ENCODE measurements around the gene P2RX7.
"Not testable (repeated sequence)": the region's sequence is repeated elsewhere in the genome, so short reads cannot be mapped to it uniquely, and the experiment has no call there.

P2RX7 gene

GRCh38 chr12:121212875-121213274 is 80.2 kb downstream of the P2RX7 start:
- no peak for DNase-seq

- DNase-seq = peak; percentile 41
Measured at GRCh38 chr12:121214166-121214777, 81.6 kb downstream of the P2RX7 start.

DNA sequence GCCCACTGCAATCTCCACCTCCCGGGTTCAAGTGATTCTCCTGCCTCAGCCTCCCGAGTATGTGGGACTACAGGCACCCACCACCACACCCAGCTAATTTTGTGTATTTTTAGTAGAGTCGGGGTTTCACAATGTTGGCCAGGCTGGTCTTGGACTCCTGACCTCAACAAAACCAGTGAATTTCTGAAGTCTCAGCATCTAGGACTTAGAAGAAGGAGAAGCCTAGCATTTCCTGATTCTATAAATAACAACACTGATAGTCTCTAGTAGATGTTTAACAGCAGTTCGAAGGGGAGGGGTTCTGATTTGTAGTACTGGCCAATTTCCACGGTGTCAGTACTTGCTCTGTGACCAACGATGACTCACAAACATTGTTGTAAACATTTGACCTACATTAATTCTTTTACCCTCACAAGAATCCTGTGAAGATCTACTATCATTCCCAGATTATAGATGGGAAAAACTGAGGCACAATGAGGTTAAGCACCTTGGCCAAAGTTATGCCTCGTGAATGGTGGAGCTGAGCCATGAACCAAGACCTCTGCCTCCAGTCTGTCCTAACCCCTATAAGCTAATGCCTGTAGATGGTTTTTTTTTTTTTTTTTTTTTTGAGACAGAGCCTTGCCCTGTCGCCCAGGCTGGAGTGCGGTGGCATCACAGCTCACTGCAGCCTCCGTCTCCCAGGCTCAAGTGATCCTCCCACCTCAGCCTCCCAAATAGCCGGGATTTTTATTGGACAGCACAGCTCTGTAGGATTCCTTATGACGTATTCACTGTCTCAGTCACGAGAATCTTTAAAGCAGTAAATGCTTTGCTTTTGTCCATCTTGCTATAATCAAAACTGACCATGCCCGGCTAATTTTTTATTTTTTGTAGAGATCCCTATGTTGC is 82.4 kb downstream of the P2RX7 start:
- DNase-seq = no peak

- no peak for DNase-seq
Measured at GRCh38 chr12:121216102-121216501, 83.4 kb downstream of the P2RX7 start.

- no peak for DNase-seq
Measured at GRCh38 chr12:121217063-121217462, 84.4 kb downstream of the P2RX7 start.

DNA sequence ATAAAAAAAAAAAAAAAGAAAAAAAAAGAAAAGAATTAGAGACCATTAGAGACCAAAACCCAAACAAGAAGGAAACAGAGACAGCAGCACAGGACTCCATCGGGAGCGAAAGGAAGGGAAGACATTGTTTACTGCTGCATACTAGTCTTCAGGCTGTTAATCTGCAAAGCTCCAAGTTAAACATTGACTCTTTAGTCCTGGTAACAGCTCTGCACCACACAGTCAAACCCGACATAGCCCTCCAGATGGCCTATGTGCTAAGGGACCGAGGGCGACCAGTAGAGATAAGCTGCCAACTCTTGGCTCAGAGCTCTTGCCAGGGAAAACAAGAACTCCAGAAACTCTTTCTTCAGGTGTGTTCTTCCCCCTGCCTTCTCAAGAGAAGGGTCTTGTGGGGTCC is 85.1 kb downstream of the P2RX7 start:
- DNase-seq = no peak

DNA sequence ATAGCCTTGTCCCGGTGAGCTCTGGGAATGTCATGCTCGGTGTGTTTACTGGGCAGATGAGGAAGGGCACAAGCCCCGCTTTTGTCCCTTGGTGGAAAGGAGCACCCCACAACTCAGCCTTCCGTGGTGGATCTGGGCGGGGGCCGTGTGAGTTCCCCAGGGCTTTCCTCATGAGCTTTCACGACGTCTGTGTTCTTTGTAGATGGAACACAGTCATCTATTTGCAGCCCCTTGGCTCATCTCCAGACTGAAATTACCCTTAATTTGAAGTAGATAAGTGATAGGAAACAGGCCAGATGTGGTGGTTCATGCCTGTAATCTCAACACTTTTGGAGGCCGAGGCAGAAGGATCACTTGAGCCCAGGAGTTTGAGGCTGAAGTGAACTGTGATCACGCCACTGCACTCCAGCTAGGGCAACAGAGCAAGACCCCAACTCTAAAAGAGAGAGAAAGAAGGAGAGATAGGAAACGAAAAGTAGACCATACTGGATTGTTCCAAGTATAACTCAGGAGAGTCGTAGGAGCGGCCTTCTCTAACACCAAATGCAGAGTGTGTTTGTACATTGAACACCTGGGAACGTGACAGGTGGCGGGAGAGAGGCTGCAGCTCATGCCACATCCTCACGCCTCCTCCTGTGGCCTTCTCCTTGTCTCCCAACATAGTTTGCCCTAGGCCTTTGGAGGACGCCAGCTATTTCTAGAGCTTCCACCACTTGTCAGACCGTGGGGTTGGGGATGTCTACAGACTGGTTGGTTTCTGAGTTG is 86.1 kb downstream of the P2RX7 start:
- DNase-seq = no peak

DNA sequence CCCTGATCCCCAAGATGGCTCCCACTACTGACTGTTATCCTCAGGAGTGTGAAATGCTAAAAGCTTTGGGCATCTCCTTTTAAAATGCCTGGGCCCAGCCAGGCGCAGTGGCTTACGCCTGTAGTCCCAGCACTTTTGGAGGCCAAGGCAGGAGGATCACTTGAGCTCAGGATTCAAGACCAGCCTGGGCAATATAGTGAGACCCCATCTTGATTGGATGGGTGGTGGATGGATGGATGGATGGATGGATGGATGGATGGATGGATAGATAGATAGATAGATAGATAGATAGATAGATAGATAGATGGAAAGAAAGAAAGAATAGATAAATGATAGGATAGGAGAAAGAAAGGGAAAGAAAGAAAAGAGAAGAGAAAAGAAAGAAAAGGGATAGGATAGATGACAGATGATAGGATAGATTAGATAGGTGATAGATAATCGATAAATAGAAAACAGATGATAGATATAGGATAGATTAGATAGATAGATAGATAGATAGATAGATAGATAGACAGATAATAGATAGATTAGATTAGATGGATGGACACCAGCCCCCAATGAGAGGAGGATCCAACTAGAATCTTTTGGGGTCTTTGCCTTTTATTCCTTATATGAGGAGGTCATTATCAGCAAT is 86.8 kb downstream of the P2RX7 start:
- DNase-seq = no peak

- DNase-seq = no peak
Measured at GRCh38 chr12:121222847-121223246, 90.2 kb downstream of the P2RX7 start.

- peak; percentile 57 for DNase-seq
Measured at GRCh38 chr12:121223292-121224285, 90.9 kb downstream of the P2RX7 start.

DNA sequence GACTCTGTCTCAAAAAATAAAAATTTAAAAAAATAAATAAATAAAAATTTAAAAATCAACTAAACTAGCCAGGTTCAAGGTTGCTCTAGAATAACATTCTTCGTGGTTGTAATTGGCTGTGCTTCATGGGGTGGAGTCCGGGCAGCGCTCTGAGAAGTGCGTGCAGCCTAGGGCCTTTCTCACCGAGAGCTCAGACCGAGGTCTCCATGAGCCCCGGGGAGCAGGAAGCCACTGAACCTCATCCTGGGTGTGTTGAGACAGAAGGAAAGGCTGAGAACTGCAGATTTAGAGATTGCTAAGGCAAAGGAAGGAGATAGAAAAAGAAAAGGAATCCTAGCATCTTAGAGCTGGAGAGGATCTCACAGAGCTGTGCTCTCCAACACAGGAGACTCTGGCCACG is 91.9 kb downstream of the P2RX7 start:
- peak; percentile 36 for DNase-seq

DNA sequence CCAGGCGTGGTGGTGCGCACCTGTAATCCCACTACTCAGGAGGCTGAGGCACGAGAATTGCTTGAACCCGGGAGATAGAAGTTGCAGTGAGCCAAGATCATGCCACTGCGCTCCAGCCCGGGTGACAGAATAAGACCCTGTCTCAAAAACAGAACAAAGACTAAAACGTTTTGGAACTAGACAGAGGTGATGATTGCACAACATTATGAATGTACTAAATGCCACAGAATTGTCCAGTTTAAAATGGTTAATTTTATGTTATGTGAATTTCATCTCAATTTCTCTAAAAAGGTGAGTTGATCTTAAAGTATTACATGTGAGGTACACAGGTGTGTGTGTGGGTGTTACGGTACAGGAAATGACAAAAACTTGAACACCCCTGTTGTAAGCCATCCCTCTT is 93.7 kb downstream of the P2RX7 start:
- no peak for DNase-seq

DNA sequence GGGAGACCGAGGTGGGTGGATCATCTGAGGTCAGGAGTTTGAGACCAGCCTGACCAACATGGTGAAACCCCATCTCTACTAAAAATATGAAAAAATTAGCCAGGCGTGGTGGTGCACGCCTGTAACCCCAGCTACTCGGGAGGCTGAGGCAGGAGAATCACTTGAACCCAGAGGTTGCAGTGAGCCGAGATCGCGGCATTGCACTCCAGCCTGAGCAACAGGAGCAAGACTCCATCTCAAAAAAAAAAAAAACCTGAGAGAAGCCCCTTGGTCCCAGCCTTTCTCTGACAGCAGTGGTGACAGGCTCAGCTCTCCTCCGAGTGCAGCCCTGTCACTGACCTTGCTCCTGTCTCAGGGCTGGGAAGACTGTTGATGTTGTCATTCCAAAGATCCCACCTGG is 94.2 kb downstream of the P2RX7 start:
- not testable (repeated sequence) for DNase-seq

DNA sequence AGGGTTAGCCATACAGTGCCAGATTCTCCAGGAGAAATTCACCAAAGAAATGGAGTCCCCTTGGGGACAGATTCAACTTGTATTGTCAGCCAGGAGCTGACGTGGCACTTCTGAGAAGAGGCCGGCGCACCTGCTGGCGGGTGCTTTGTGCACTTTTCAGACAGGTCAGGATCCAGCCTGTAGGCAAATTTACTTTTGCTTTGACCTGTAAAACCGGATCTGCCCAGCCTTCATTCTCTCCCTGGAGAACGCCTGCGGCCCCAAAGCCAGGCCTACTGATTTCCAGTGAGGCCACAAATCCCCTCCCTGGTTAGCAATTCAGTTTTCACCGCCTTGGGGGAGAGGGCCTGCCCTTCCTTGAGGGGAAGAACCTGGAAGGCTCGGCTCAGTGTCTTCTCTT is 94.6 kb downstream of the P2RX7 start:
- no peak for DNase-seq

- DNase-seq = no peak
Measured at GRCh38 chr12:121228919-121229665, 96.4 kb downstream of the P2RX7 start.

GRCh38 chr12:121229826-121230537 is 97.3 kb downstream of the P2RX7 start:
- DNase-seq = peak; percentile 79

DNA sequence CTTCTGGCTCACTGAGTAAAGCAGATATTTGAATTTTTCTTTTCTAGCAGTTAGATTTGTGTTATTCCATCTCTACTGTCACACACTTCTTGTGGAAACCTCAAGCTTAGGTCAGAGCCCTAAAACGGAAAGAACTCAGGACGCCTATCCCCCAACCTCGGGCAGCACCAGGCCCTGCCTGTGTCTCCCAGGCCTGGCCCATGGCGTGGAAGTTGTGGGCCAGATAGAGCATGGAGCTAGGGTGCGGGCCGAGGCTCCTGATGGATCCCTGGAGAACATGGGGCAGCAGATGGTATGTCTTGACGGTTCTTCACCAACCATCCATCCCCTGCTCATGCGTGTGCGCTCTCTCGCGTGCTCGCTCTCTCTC is 97.8 kb downstream of the P2RX7 start:
- no peak for DNase-seq

DNA sequence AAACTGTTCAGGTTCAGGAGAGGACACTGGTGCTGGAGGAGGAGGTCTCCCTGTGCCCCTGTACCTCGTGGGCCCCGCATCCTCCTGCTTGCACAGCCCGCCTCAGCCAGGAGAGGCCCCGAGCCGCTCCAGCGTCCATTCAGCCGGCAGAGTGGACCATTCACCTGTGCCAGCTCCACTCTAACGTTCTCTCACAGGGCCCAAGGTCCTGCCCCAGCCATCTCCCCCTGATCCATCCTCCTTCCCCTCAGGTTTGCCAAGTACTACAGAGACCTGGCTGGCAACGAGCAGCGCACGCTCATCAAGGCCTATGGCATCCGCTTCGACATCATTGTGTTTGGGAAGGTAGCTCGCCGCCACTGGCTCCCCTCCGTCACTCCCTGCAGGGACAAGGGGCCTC is 99.5 kb downstream of the P2RX7 start:
- DNase-seq = no peak

GRCh38 chr12:121232977-121233627 is 100.4 kb downstream of the P2RX7 start:
- DNase-seq = no peak

GRCh38 chr12:121233628-121234020 is 100.9 kb downstream of the P2RX7 start:
- no peak for DNase-seq

All from activated CD4-positive, alpha-beta T cell treated with anti-CD3 and anti-CD28 coated beads for 48 hours (primary cell).